ENCODE measurements around the gene SLAIN2.
"Not testable (repeated sequence)": the region's sequence is repeated elsewhere in the genome, so short reads cannot be mapped to it uniquely, and the experiment has no call there.

The SLAIN2 gene

DNA sequence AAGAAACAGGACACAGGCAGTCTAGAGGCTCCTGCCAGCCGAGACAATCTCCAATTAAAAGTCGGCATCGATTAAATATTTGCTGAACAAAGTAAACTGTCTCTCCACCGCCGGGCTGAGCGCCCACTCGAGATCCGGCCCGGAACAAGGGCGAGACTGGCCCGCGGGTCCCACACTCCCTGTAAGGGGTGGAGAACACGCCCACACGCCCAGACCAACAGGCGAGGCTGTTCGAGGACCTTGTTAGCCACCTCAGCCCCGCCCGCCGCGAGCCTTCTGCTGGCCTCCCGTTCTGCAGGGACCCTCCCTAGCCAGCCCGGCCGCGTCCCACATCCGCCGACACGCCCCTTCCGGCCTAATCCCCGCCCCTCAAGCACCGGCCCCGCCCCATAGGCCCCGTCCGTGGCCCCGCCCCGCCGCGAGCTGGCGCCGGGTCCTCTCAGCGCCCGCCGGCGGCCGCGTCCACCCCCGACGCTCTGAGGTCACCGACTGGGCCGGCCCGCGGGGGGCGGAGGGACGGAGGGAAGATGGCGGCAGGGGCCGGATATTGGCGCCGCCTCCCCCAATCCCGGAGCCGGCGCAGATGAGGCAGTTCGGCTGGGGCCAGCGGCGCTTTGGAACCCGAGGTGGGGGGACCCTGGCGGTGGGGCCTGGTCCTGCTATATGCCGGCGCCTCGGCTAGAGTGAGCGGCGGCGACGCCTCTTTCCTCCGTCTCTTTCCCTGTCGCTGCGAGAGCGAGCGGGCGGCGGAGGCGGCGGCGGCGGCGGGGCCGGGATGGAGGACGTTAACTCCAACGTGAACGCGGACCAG, at the start of gene SLAIN2:
TSS of gene SLAIN2 (plus strand) at position 565 of the 811 bp plus-strand sequence. CDS start at position 776, 211 bp downstream.
- peak within 1 kb of the TSS; percentile 92 for H3K4me3 ChIP-seq (ENCODE audit: low read length)
- no peak for TF ChIP-seq ZNF274 (IDR thresholded peaks at IDR 0.05; ENCODE audit: low read depth, low read length)

DNA sequence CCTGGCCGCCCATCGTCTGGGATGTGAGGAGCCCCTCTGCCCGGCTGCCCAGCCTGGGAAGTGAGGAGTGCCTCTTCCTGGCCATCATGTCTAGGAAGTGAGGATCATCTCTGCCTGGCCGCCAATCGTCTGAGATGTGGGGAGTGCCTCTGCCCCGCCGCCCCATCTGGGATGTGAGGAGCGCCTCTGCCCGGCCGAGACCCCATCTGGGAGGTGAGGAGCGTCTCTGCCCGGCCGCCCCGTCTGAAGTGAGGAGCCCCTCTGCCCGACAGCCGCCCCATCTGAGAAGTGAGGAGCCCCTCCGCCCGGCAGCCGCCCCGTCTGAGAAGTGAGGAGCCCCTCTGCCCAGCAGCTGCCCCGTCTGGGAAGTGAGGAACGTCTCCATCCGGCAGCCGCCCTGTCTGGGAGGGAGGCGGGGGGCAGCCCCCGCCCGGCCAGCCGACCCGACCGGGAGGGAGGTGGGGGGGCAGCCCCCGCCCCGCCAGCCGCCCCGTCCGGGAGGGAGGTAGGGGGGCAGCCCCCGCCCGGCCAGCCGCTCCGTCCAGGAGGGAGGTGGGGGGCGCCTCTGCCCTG, 49.0 kb upstream of the SLAIN2 start:
- H3K4me3 ChIP-seq (ENCODE audit: low read length), result not testable (repeated sequence)

DNA sequence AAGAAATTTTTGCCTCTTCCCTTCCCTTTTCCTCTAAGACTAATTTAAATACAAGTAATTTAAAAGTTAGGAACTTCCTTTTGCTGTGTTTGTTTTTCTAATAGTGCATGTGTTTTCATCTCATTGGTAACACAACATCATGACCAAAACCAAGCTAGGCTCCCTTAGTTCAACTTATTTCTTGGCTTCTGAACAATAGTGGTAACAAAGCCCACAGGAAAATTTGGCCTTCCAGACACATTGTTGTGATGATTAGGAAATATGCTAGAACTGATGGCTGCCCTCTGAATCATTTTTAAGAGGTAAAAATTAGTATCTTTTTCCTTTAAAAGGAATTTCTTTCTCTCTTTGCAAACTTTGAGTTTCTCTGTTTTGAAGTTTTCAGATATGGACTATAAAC, 46.2 kb upstream of the SLAIN2 start:
- no peak for TF ChIP-seq ZNF274 (IDR thresholded peaks at IDR 0.05; ENCODE audit: low read depth, low read length)
- H3K4me3 ChIP-seq (ENCODE audit: low read length), result no peak overlapping the region

DNA sequence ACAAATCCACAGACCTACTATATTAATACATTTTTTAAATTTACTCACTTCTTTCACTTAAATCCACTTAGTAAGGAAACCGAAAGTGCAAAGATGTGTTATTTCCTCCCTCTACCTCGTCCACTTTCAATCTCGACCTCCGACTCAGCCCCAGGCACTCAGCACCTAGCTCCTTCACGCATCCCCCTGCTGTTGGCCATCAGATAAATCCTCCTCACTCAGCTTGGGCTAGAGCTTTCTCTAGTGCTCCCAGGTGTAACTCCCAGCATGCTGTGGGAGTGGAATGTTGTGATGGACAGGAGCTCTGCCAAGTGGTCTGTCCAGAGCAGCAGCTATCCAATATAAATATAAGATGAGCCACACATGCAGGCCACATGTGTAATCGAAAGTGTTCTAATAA, 45.0 kb upstream of the SLAIN2 start:
- TF ChIP-seq ZNF274 (IDR thresholded peaks at IDR 0.05; ENCODE audit: low read depth, low read length), result no peak
- H3K4me3 ChIP-seq (ENCODE audit: low read length), result no peak overlapping the region; the same call in 1 of the 2 replicates

DNA sequence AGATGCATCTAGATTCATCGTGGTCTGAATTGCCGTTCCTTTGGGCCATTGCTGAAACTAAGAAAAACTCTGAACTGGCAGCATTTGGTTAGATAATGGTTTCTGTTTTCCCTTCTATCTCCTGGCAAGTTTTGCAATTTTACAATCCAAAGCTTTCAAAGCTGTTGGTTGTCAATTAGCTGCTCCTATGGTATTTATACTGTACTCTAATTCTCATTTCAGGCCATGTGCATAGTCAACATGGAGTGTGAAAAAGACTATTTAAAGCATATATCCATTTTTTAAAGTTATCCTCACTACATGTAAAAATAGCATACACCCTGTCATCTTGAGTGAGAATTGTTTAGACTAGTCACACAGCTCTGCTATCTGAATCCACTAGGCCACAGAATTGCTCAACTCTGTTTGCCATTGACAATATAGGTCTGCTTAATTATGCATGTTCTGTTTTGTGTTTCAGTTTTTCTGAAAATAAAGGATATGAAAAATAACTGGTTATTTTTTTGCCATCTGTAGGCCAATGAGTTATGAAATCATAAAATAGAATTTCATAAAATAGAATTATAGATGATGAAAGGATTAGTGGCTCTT, 44.0 kb upstream of the SLAIN2 start:
- TF ChIP-seq ZNF274 (IDR thresholded peaks at IDR 0.05; ENCODE audit: low read depth, low read length), result no peak
- H3K4me3 ChIP-seq (ENCODE audit: low read length), result no peak overlapping the region

DNA sequence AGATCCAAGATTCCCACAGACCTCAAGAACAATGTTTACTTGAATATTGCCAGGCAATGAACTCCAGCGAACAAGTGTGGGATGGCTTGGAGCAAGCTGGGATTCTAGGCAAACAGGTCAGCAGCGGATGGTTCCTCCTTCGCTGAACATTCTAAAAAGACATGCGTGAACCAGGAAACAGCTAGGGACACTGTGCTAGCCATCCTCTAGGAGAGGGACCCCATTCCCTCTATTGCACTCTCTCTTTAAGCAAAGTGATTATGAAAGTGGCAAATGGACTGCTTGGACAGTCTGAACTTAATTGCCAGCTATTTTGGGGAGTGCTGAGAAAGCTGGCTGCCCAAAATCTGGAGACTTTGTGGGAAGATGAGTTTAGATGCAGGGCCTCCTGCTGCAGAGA, 41.8 kb upstream of the SLAIN2 start:
- H3K4me3 ChIP-seq (ENCODE audit: low read length), result no peak overlapping the region
- TF ChIP-seq ZNF274 (IDR thresholded peaks at IDR 0.05; ENCODE audit: low read depth, low read length), result no peak

DNA sequence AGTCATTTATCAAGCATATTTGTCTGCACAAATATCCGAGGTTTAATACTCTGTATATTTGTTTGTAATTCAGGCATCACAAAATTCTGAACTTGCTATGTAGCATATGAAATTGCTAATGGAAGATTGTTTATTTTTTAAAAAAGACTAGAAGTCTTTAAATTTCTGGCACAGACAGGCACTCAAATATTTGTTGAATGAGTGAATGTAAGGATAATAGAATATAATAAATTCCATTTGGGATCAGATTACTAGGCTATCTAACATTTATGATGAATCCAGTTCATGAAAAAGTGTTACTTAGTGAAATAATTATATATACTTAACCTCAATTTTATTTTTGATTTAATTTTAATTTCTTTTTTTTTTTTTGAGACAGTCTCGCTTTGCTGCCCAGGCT, 41.3 kb upstream of the SLAIN2 start:
- H3K4me3 ChIP-seq (ENCODE audit: low read length), result no peak overlapping the region
- no peak for TF ChIP-seq ZNF274 (IDR thresholded peaks at IDR 0.05; ENCODE audit: low read depth, low read length)

DNA sequence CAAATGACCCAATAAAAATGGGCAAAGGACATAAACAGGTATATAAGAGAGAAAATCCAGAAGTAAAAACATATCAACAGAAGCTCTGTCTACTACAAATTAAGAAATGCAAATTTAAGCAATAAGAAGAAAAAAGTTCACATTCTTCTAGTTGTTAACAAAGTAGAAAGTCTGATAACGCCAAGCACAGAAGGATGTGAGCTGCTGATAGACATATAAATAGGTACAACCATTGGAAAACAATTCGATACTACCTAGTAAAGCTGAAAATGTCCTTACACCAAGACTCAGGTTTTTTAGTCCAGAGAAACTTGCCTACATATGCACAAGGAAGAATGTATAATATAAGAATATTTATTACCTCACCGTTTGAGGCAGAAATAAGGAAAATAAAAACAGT, 35.8 kb upstream of the SLAIN2 start:
- no peak overlapping the region for H3K4me3 ChIP-seq (ENCODE audit: low read length)
- TF ChIP-seq ZNF274 (IDR thresholded peaks at IDR 0.05; ENCODE audit: low read depth, low read length), result no peak

DNA sequence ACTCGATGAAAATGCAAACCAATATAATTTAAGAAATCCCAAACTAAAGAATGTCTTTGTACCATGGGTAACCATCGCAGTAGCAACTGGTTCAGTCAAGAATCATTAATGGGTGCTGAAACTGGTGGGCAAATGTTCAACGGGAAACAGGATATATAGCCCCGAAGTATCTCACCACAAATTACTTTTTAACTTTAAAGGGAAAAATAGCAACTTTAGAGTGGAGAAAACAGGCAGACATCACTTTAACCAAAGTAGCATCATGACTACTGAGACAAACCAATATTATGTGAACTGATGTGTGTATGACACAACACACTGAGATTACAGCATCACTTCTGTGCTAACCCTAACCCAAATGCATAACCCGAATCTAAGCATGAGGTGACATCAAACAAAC, 33.8 kb upstream of the SLAIN2 start:
- H3K4me3 ChIP-seq (ENCODE audit: low read length), result no peak overlapping the region; the same call in 1 of the 2 replicates
- TF ChIP-seq ZNF274 (IDR thresholded peaks at IDR 0.05; ENCODE audit: low read depth, low read length), result no peak

DNA sequence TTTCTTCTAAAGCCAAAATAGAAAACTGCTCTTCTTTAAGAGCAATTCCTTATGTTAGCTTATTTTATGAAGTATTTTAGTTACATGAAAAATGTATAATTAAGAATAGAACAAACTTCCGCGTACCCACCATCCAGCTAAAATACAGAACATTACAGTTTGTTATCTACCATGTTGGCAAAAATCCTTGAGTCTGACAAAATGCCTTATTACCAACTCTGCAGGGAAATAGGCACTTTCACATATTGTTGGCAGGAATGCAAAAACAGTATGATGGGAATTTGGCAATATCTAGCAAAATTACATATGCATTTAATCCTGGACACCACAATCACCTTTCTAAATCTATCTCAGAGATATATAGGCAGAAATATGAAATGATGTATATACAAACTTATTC, 32.4 kb upstream of the SLAIN2 start:
- H3K4me3 ChIP-seq (ENCODE audit: low read length), result no peak overlapping the region
- no peak for TF ChIP-seq ZNF274 (IDR thresholded peaks at IDR 0.05; ENCODE audit: low read depth, low read length)

DNA sequence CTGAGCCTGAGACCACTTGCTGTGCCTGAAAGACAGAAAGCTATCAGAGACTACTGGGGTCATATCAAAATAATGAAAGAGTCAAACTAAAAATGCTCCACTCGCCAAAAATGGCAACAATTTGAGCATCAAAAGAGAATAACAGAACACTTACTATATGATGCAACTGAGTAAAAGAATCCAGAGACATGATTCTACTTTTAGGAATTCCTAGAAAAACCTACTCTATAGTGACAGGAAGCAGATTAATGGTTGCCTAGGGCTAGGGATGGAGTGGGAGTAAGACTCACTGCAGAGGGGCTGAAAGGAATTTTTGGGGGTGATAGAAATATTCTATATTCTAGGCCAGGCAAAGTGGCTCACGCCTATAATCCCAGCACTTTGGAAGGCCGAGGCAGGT, 29.4 kb upstream of the SLAIN2 start:
- no peak for TF ChIP-seq ZNF274 (IDR thresholded peaks at IDR 0.05; ENCODE audit: low read depth, low read length)
- no peak overlapping the region for H3K4me3 ChIP-seq (ENCODE audit: low read length)

DNA sequence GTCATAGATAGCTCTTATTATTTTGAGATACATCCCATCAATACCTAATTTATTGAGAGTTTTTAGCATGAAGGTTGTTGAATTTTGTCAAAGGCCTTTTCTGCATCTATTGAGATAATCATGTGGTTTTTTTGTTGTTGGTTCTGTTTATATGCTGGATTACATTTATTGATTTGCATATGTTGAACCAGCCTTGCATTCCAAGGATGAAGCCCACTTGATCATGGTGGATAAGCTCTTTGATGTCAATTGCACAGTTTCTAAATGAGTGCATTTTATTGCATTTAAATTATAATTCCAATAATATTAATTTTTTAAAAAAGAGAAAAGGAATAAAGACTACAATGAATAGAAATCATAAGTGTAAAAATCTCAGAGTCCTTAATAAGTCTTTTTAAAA, 26.6 kb upstream of the SLAIN2 start:
- H3K4me3 ChIP-seq (ENCODE audit: low read length), result not testable (repeated sequence)

DNA sequence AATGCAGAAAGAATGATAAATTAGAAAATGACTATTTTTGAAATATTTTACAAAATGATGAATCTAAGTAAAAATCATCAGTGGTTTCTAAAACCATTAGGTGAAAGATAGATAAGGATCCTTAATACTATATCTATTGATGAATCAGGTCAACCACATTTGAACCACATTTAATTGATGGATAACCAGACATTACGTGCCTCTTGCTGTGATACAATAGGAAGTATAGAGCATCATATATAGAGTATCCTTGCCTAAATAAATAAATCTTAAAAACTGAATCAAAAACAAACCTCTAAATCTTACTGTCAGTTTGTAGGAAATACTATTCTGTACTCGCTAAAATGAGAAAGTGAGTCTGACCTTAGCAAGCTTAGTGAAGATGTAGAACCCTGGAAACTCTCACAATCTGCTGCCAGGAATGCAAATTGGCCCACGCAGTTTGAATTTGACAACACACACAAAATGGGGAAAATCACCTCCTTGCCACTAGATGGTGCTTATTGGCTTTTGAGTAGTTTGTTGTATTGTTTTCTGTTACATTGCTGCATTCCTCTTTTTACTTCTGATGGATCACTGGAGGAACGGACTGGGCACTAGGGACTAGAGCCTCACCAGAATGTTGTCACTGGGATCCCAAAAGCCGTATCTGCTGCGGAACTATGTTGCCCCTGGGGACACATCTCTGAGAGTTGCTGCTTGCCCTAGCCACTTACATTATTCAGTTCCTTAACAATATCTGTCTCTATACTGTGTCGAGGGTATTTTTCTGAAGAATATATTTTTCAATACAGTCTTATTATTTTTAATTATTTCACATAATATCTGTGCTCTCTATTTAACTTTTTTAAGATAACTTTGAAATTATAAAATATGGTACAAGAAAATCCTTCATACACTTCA, 25.4 kb upstream of the SLAIN2 start:
- H3K4me3 ChIP-seq (ENCODE audit: low read length), result no peak overlapping the region
- TF ChIP-seq ZNF274 (IDR thresholded peaks at IDR 0.05; ENCODE audit: low read depth, low read length), result no peak

DNA sequence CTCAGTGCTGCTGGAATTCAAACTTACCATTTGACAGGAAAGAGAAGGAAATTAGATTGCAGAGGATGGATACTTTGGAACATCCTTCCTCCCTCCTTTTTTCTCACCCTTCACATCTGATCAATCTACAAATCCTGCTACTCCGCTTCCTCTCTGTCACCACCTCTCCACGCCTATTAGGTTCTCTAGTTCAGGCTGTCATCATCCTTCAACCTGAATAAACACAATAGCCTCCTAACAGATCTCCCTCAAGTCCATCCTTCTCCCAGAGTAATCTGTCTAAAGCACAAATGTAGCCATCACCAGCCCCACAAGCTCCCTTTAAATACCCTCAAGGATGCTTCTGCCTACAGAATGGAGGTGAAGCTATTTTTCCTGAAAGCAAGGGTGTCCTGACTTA, 20.0 kb upstream of the SLAIN2 start:
- TF ChIP-seq ZNF274 (IDR thresholded peaks at IDR 0.05; ENCODE audit: low read depth, low read length), result no peak
- H3K4me3 ChIP-seq (ENCODE audit: low read length), result no peak overlapping the region
